Fibroblast of the aortic adventitia (primary cell): ENCODE data around the gene NT5DC1. TPM values are rescaled to one million over a fixed set of nuclear protein-coding genes. Genes with fewer than 3 reads are reported as not detected.
A peak's percentile ranks its signal among the peaks of the same experiment; 100 is the strongest.

ENCODE experiments used
- DNase-seq: peaks from one replicate; pipeline ENCODE4 v3.0.0-alpha.2; 2010; ENCODE audit warnings: low read depth
- H3K4me3 ChIP-seq: 2 replicates; pipeline ENCODE4 v1.5.1; 2011; ENCODE audit warnings: low read depth, mild to moderate bottlenecking, control low read depth, low read length, moderate library complexity
- CTCF ChIP-seq: IDR thresholded peaks from 2 replicates; pipeline ENCODE4 v1.5.1; 2011; ENCODE audit warnings: mild to moderate bottlenecking, low read length, control low read depth, inconsistent platforms; ENCODE audit not compliant: insufficient read depth
- total RNA-seq: library from RNA; depleted of rRNA; stranded (reverse); fragments of >200 nt; gene quantifications from 2 replicates; pipeline ENCODE4 v1.2.3, GENCODE V29; 2012; ENCODE audit warnings: low replicate concordance

NT5DC1 gene
- total RNA-seq, 1 donor: 7.2 TPM

- H3K4me3 ChIP-seq: no peak overlapping the region
- DNase-seq: no peak
- TF ChIP-seq CTCF: no peak
Observed at GRCh38 chr6:116159782-116160524, 59.3 kb downstream of the NT5DC1 start.

GRCh38 chr6:116165596-116165995 lies 64.9 kb downstream of the NT5DC1 start:
- no peak overlapping the region for H3K4me3 ChIP-seq
- DNase-seq: no peak
- TF ChIP-seq CTCF: no peak

GRCh38 chr6:116166369-116166768 lies 65.7 kb downstream of the NT5DC1 start:
- no peak overlapping the region for H3K4me3 ChIP-seq
- peak; percentile 11 for DNase-seq
- TF ChIP-seq CTCF: no peak

GRCh38 chr6:116168148-116168547 lies 67.5 kb downstream of the NT5DC1 start:
- no peak for TF ChIP-seq CTCF
- no peak overlapping the region for H3K4me3 ChIP-seq
- no peak for DNase-seq

GRCh38 chr6:116169880-116170279 lies 69.2 kb downstream of the NT5DC1 start:
- no peak overlapping the region for H3K4me3 ChIP-seq
- TF ChIP-seq CTCF: no peak
- no peak for DNase-seq

- no peak overlapping the region for H3K4me3 ChIP-seq
- DNase-seq: no peak
- no peak for TF ChIP-seq CTCF
Observed at GRCh38 chr6:116170358-116171057, 69.9 kb downstream of the NT5DC1 start.

- DNase-seq: no peak
- no peak overlapping the region for H3K4me3 ChIP-seq
- TF ChIP-seq CTCF: no peak
Observed at GRCh38 chr6:116173928-116174327, 73.3 kb downstream of the NT5DC1 start.
